ENCODE results near the gene COMP. TPM values are rescaled to one million over a fixed set of nuclear protein-coding genes. Genes with fewer than 3 reads are reported as not detected.

The COMP gene
- polyA plus RNA-seq = 1.2 TPM
- long read RNA-seq, donor 1 = 0 reads
- long read RNA-seq, donor 2 = 0 reads
- long read RNA-seq, donor 3 = 0 reads
- long read RNA-seq, donor 4 = 0 reads
- long read RNA-seq, donor 5, partial matches to known transcripts = 0 of 2 reads
- long read RNA-seq, donor 5, other reads (novel, unspliced or antisense) = 0 of 2 reads
- long read RNA-seq, donor 6, partial matches to known transcripts = 0 of 3 reads
- long read RNA-seq, donor 6, other reads (novel, unspliced or antisense) = 0 of 3 reads
- long read RNA-seq, donor 7 = 0 reads
- long read RNA-seq, donor 8 = 0 reads
- long read RNA-seq, donor 9 = 0 reads
- long read RNA-seq, donor 10, partial matches to known transcripts = 0 of 1 reads
- long read RNA-seq, donor 10, other reads (novel, unspliced or antisense) = 0 of 1 reads
- long read RNA-seq, donor 11, partial matches to known transcripts = 0 of 1 reads
- long read RNA-seq, donor 11, other reads (novel, unspliced or antisense) = 0 of 1 reads

GRCh38 chr19:18790566-18791314, at the start of gene COMP:
COMP (minus strand) TSS chr19:18791305; CDS start chr19:18791269, 36 bp downstream.
- Histone ChIP-seq H3K9me3 (ENCODE audit: control insufficient read depth, low read depth, low read length) (peaks cover 23% of the 10 kb centered on the region), H3K27ac (ENCODE audit: low read length) (no peak within 1 kb of the TSS), H3K4me3 (ENCODE audit: low read length) (no peak within 1 kb of the TSS), H3K4me1 (ENCODE audit: control insufficient read depth, insufficient read depth, low read length) (peaks cover 28% of the 10 kb centered on the region), H3K36me3 (ENCODE audit: control insufficient read depth, insufficient read depth, low read length) (no peaks in the 10 kb centered on the region), H3K27me3 (ENCODE audit: control insufficient read depth, insufficient read depth, low read length) (peaks cover 79% of the 10 kb centered on the region)
- no CpG with 5 or more reads among the region's 61 CpGs for WGBS (ENCODE audit: insufficient coverage, low lambda C conversion rate)
- no peak for DNase-seq

DNA sequence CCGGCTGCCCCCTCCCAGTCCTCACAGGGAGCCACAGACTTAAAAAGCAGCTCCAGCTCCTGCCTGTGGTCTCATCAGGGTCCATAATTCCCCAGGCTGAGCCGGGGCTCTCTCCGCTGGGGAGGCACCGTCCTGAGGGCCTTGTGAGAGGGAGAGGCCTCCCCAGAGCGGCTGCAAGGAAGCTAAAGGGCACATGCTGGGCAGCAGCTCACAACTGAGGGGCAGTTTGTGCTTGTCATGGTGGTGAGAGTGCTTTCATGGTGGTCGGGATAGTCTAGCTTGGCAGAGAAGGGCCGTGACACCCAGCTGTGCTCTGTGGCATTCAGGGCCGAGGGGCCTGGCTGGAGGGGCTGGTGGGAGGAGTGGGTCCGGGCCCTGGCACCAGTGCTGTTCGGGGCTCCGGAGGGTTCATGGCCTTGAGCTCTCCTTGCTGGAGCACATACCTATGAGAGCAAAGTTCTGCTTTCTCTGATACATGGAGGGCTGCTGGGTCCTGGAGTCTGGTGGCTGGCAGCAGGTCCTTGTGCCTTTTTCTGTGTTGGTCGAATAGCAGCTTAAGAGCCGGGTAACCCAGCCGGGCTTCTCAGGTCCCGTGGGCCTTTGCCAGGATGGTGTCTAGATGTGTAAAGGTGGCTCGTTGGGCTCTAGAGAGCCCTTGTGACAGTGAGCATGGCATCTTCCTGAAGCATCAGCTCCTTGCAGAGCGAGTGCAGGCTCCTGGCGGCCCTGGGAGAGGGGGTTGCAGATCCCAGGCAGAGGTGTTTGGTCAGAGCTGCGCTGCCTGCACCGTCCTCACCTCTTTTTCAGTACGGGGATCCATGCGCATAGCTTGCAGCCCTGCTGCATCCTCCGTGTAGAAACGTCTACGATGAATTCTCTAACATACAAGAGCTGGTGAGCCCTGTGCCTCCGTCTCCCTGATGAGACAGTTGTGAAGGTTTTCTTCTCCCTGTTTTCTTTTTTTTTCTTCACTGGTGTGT, 49.5 kb upstream of the COMP start:
- H3K4me3 ChIP-seq (ENCODE audit: low read length) = no peak overlapping the region
- no peak for DNase-seq
- peaks cover 19% of the 10 kb centered on the region for H3K36me3 ChIP-seq (ENCODE audit: control insufficient read depth, insufficient read depth, low read length)
- H3K4me1 ChIP-seq (ENCODE audit: control insufficient read depth, insufficient read depth, low read length) = peaks cover 38% of the 10 kb centered on the region
- no peaks in the 10 kb centered on the region for H3K27me3 ChIP-seq (ENCODE audit: control insufficient read depth, insufficient read depth, low read length)
- H3K27ac ChIP-seq (ENCODE audit: low read length) = no peak overlapping the region
- 73% methylated on average over 5 of the region's 26 CpGs for WGBS (ENCODE audit: insufficient coverage, low lambda C conversion rate)
- no peaks in the 10 kb centered on the region for H3K9me3 ChIP-seq (ENCODE audit: control insufficient read depth, low read depth, low read length)

DNA sequence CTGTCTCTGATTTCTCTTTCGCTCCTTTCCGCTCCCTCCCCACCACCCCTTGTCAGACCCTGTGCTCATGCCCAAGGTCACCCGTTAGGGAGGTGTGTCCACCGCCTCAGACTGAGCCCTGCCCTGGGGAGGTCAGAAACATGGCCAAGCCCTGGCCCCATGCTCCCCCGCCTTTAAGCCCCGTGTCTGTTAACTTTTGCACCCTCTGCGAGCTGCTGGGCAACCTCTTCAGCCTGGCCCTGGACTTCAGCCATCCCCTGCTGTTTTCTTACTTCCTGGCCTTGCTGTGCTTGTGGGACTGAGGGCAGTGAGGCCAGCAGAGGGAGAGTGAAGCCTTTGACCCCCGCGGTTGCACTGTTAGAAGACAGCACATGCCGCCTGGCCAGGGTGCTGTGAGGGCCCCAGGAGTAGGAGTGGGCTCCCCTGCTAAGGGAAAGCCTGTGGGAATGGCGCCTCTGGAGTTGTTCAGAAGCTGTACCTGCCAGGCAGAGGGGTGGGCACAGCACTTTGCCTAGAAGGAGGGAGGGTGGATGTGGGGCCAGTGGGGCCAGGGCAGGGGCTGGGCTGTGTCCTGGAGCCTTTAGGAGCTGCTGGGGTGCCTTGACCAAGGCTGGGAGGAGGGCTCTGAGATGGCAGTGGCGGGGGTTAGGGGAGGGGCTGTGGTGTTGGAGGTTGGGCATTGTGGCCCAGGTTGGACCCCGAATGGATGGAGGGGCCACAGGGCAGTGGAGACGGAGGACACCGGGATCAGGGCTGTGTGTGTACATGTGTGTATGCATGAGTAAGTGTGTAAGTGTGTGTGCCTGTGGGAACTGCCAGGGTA, 48.6 kb upstream of the COMP start:
- Histone ChIP-seq H3K4me1 (ENCODE audit: control insufficient read depth, insufficient read depth, low read length) (peaks cover 43% of the 10 kb centered on the region), H3K27ac (ENCODE audit: low read length) (peak overlapping the region; percentile 16), H3K36me3 (ENCODE audit: control insufficient read depth, insufficient read depth, low read length) (peaks cover 25% of the 10 kb centered on the region), H3K4me3 (ENCODE audit: low read length) (no peak overlapping the region), H3K27me3 (ENCODE audit: control insufficient read depth, insufficient read depth, low read length) (no peaks in the 10 kb centered on the region), H3K9me3 (ENCODE audit: control insufficient read depth, low read depth, low read length) (no peaks in the 10 kb centered on the region)
- WGBS (ENCODE audit: insufficient coverage, low lambda C conversion rate) = no CpG with 5 or more reads among the region's 15 CpGs
- peak; percentile 45 to 71 for DNase-seq

- WGBS (ENCODE audit: insufficient coverage, low lambda C conversion rate) = 50% methylated on average over 3 of the region's 4 CpGs
- H3K27me3 ChIP-seq (ENCODE audit: control insufficient read depth, insufficient read depth, low read length) = peaks cover 2% of the 10 kb centered on the region
- H3K27ac ChIP-seq (ENCODE audit: low read length) = peak overlapping the region; percentile 4
- peak overlapping the region; percentile 90 for H3K4me3 ChIP-seq (ENCODE audit: low read length)
- peaks cover 28% of the 10 kb centered on the region for H3K4me1 ChIP-seq (ENCODE audit: control insufficient read depth, insufficient read depth, low read length)
- DNase-seq = no peak
- peaks cover 22% of the 10 kb centered on the region for H3K36me3 ChIP-seq (ENCODE audit: control insufficient read depth, insufficient read depth, low read length)
- no peaks in the 10 kb centered on the region for H3K9me3 ChIP-seq (ENCODE audit: control insufficient read depth, low read depth, low read length)
These were observed 43.5 kb upstream of the COMP start for GRCh38 chr19:18834644-18834984.

DNA sequence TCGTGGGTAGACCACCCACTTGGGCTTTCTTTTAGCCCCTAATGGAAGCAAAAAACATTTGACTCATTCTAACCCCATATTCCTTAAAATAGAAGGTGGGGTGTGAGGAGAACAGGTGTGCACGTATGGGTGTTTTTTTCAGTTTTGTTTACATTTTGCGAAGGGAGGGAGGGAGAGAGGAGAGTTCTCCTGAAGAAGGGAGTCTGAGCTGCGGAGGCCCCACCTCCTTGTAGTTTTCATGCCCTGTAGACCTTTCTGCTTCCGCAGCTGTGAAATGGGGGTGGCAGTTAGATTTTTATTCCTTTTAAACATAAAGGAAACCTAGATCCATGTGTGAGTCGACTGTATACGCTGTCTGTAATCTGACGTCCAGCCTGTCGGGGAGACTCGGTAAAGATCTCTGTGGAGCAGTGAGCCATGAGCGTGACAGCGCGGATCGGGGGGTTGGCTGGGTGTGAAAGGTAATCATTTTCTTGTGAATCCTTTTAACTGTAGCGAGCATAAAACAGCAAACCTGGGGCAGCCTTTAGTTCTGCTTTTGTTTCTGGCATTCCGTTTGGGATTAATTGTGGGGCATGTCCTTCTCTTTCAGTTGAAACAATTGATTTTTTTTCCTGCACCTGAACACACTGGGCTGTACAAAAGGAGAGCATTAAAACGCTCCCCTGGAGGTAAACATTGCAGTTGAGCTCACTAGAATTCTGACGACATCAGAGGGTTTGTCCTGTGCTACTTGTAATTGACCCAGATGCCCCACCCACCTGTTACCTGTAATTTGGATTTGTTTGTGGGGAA, 42.9 kb upstream of the COMP start:
- Histone ChIP-seq H3K4me3 (ENCODE audit: low read length) (peak overlapping the region; percentile 90), H3K27me3 (ENCODE audit: control insufficient read depth, insufficient read depth, low read length) (peaks cover 2% of the 10 kb centered on the region), H3K27ac (ENCODE audit: low read length) (peak overlapping the region; percentile 50), H3K4me1 (ENCODE audit: control insufficient read depth, insufficient read depth, low read length) (peaks cover 24% of the 10 kb centered on the region), H3K9me3 (ENCODE audit: control insufficient read depth, low read depth, low read length) (no peaks in the 10 kb centered on the region), H3K36me3 (ENCODE audit: control insufficient read depth, insufficient read depth, low read length) (peaks cover 22% of the 10 kb centered on the region)
- DNase-seq = peak; percentile 31 to 65
- 30% methylated on average over 2 of the region's 18 CpGs for WGBS (ENCODE audit: insufficient coverage, low lambda C conversion rate)

GRCh38 chr19:18833141-18833476, 42.0 kb upstream of the COMP start:
- no CpG with 5 or more reads among the region's 9 CpGs for WGBS (ENCODE audit: insufficient coverage, low lambda C conversion rate)
- peaks cover 20% of the 10 kb centered on the region for H3K36me3 ChIP-seq (ENCODE audit: control insufficient read depth, insufficient read depth, low read length)
- peak overlapping the region; percentile 90 for H3K4me3 ChIP-seq (ENCODE audit: low read length)
- H3K27ac ChIP-seq (ENCODE audit: low read length) = peak overlapping the region; percentile 78
- DNase-seq = peak in 1 of 2 donors; percentile 22
- peaks cover 18% of the 10 kb centered on the region for H3K4me1 ChIP-seq (ENCODE audit: control insufficient read depth, insufficient read depth, low read length)
- H3K9me3 ChIP-seq (ENCODE audit: control insufficient read depth, low read depth, low read length) = no peaks in the 10 kb centered on the region
- H3K27me3 ChIP-seq (ENCODE audit: control insufficient read depth, insufficient read depth, low read length) = peaks cover 2% of the 10 kb centered on the region

DNA sequence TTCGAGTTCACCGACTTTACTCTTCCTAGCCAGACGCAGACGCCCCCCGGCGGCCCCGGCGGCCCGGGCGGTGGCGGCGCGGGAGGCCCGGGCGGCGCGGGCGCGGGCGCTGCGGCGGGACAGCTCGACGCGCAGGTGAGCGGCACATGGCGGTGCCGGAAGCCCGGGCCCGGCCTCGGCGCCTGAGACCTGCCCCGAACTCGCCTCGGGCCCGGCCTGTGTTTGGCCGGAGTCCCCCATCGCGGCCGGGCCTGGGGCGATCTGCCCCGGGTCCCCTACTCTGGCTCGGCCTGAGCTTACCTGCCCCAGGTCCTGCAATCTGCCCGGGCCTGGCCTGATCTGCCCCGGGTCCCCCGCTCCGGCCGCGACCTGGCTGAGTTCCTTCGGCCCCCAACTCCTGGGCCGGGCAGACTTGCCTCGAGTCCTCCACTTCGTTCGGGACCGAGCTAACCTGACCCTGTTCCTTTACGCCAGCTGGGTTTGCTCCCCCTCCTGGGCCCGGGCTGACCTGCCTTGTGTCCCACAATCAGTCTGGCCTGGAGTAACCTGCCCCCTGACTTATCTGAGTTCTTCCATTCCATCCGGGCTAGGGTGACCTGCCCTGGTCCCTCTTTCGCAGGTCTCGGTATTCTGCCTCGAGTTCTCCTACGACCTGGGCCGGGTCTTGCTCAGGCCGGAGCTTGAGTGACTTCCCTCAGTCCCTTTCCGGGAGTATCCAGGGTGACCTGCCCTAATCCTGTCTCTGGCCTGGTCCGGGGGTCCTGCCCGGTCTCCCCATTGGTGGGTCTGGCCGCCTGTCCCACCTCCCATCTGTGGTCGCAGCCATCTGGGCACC, 41.4 kb upstream of the COMP start:
- H3K27ac ChIP-seq (ENCODE audit: low read length) = peak overlapping the region; percentile 78
- H3K27me3 ChIP-seq (ENCODE audit: control insufficient read depth, insufficient read depth, low read length) = peaks cover 2% of the 10 kb centered on the region
- H3K4me3 ChIP-seq (ENCODE audit: low read length) = peak overlapping the region; percentile 90
- peaks cover 18% of the 10 kb centered on the region for H3K4me1 ChIP-seq (ENCODE audit: control insufficient read depth, insufficient read depth, low read length)
- peaks cover 15% of the 10 kb centered on the region for H3K36me3 ChIP-seq (ENCODE audit: control insufficient read depth, insufficient read depth, low read length)
- DNase-seq = peak in 1 of 2 donors; percentile 58
- WGBS (ENCODE audit: insufficient coverage, low lambda C conversion rate) = no CpG with 5 or more reads among the region's 69 CpGs
- no peaks in the 10 kb centered on the region for H3K9me3 ChIP-seq (ENCODE audit: control insufficient read depth, low read depth, low read length)

GRCh38 chr19:18831524-18832305, 40.6 kb upstream of the COMP start, which contains the start of gene UPF1:
UPF1 (plus strand) TSS chr19:18831959; CDS start chr19:18832210, 251 bp downstream.
- WGBS (ENCODE audit: insufficient coverage, low lambda C conversion rate) = no CpG with 5 or more reads among the region's 96 CpGs
- Histone ChIP-seq H3K4me3 (ENCODE audit: low read length) (peak within 1 kb of the TSS; percentile 90), H3K27me3 (ENCODE audit: control insufficient read depth, insufficient read depth, low read length) (peaks cover 2% of the 10 kb centered on the region), H3K27ac (ENCODE audit: low read length) (peak within 1 kb of the TSS; percentile 78), H3K9me3 (ENCODE audit: control insufficient read depth, low read depth, low read length) (peaks cover 6% of the 10 kb centered on the region), H3K36me3 (ENCODE audit: control insufficient read depth, insufficient read depth, low read length) (peaks cover 13% of the 10 kb centered on the region), H3K4me1 (ENCODE audit: control insufficient read depth, insufficient read depth, low read length) (peaks cover 16% of the 10 kb centered on the region)
- DNase-seq = peak; percentile 96 to 97

Measured in large intestine (tissue), 12 donors.